Gastrocnemius medialis (tissue), 4 donors: Measurements from ENCODE around the gene MCU.

Experiments
- CTCF ChIP-seq, 5 experiments: fragments of 450-650 bp in 3 of 5; fragments of 200-600 bp in 2 of 5; sonication (generic) in 2 of 5; IDR thresholded peaks in 4 of 5; conservative IDR thresholded peaks in 1 of 5; 1 replicate in 4 of 5; 2 replicates in 1 of 5; pipeline ENCODE4 v1.5.1; 2016 to 2019; ENCODE audit warnings: antibody characterized with exemption in 5 of 5, mild to moderate bottlenecking in 3 of 5, moderate library complexity in 3 of 5
- POLR2A ChIP-seq, 2 donors: fragments of 450-650 bp; IDR thresholded peaks; one replicate each; pipeline ENCODE4 v1.6.1; 2017; ENCODE audit warnings: antibody characterized with exemption in 2 of 2, mild to moderate bottlenecking in 2 of 2, moderate library complexity in 2 of 2

GRCh38 chr10:72883861-72884260, 191.9 kb downstream of the MCU start:
- TF ChIP-seq POLR2A (IDR thresholded peaks at IDR 0.05) = no peak
- no peak for TF ChIP-seq CTCF (IDR thresholded peaks at IDR 0.05 in 4 of 5, conservative IDR thresholded peaks at IDR 0.05 in 1 of 5)
